ENCODE data around the gene ADPRS. TPM values are rescaled to one million over a fixed set of nuclear protein-coding genes. Genes with fewer than 3 reads are reported as not detected.

ADPRS gene
- total RNA-seq, 4 donors from 2014 or later: 9.2 to 23.7 (median 17.2) TPM

GRCh38 chr1:36062315-36062714, 26.4 kb upstream of the ADPRS start:
- intact Hi-C loops (cut with DNase I; ENCODE audit: low total_unique reads): no loop called here
- H3K4me3 ChIP-seq: no peak overlapping the region
- no peak overlapping the region for H3K27ac ChIP-seq
- H3K9me3 ChIP-seq: no peaks in the 10 kb centered on the region
- no peak for DNase-seq
- no peaks in the 10 kb centered on the region for H3K27me3 ChIP-seq
- no peaks in the 10 kb centered on the region for H3K4me1 ChIP-seq
- TF ChIP-seq, protein P1, sequence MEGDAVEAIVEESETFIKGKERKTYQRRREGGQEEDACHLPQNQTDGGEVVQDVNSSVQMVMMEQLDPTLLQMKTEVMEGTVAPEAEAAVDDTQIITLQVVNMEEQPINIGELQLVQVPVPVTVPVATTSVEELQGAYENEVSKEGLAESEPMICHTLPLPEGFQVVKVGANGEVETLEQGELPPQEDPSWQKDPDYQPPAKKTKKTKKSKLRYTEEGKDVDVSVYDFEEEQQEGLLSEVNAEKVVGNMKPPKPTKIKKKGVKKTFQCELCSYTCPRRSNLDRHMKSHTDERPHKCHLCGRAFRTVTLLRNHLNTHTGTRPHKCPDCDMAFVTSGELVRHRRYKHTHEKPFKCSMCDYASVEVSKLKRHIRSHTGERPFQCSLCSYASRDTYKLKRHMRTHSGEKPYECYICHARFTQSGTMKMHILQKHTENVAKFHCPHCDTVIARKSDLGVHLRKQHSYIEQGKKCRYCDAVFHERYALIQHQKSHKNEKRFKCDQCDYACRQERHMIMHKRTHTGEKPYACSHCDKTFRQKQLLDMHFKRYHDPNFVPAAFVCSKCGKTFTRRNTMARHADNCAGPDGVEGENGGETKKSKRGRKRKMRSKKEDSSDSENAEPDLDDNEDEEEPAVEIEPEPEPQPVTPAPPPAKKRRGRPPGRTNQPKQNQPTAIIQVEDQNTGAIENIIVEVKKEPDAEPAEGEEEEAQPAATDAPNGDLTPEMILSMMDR (IDR thresholded peaks at IDR 0.05): no peak
- no peak for TF ChIP-seq POLR2A (IDR thresholded peaks at IDR 0.05)
- H3K36me3 ChIP-seq: no peaks in the 10 kb centered on the region

DNA sequence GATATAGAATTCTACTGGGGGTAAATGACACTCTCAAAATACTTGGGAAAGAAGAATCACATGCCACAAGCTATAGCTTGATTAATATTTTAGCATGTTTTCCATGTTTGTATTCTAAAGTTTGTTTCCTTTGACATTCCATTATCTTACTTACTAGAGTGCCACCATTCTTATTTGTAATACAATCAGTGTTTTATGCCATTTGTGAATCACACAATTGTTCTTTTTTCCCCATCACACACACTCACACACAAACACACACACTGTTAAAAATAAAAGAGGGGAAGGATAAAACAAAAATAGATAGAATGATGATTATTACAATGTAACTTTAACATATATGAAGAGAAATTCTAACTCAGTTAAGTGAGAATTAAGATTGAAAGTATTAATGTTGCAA, 20.8 kb upstream of the ADPRS start:
- no peak overlapping the region for H3K4me3 ChIP-seq
- H3K27me3 ChIP-seq: no peaks in the 10 kb centered on the region
- intact Hi-C loops (cut with DNase I; ENCODE audit: low total_unique reads): no loop called here
- H3K9me3 ChIP-seq: no peaks in the 10 kb centered on the region
- no peak for DNase-seq
- no peaks in the 10 kb centered on the region for H3K36me3 ChIP-seq
- H3K4me1 ChIP-seq: no peaks in the 10 kb centered on the region
- TF ChIP-seq, protein P1 (IDR thresholded peaks at IDR 0.05): no peak
- TF ChIP-seq POLR2A (IDR thresholded peaks at IDR 0.05): no peak
- H3K27ac ChIP-seq: no peak overlapping the region

GRCh38 chr1:36068866-36069265, 19.8 kb upstream of the ADPRS start:
- Histone ChIP-seq H3K4me3 (no peak overlapping the region), H3K27me3 (no peaks in the 10 kb centered on the region), H3K27ac (no peak overlapping the region), H3K4me1 (no peaks in the 10 kb centered on the region), H3K36me3 (no peaks in the 10 kb centered on the region), H3K9me3 (no peaks in the 10 kb centered on the region)
- no peak for TF ChIP-seq POLR2A (IDR thresholded peaks at IDR 0.05)
- TF ChIP-seq, protein P1 (IDR thresholded peaks at IDR 0.05): no peak
- no peak for DNase-seq
- intact Hi-C loops (cut with DNase I; ENCODE audit: low total_unique reads): no loop called here

- TF ChIP-seq POLR2A (IDR thresholded peaks at IDR 0.05): no peak
- TF ChIP-seq, protein P1 (IDR thresholded peaks at IDR 0.05): no peak
- Histone ChIP-seq H3K27ac (no peak overlapping the region), H3K4me1 (no peaks in the 10 kb centered on the region), H3K9me3 (no peaks in the 10 kb centered on the region), H3K36me3 (no peaks in the 10 kb centered on the region), H3K27me3 (no peaks in the 10 kb centered on the region), H3K4me3 (no peak overlapping the region)
- intact Hi-C loops (cut with DNase I; ENCODE audit: low total_unique reads): no loop called here
- no peak for DNase-seq
Observed at GRCh38 chr1:36070349-36070748, 18.3 kb upstream of the ADPRS start.

DNA sequence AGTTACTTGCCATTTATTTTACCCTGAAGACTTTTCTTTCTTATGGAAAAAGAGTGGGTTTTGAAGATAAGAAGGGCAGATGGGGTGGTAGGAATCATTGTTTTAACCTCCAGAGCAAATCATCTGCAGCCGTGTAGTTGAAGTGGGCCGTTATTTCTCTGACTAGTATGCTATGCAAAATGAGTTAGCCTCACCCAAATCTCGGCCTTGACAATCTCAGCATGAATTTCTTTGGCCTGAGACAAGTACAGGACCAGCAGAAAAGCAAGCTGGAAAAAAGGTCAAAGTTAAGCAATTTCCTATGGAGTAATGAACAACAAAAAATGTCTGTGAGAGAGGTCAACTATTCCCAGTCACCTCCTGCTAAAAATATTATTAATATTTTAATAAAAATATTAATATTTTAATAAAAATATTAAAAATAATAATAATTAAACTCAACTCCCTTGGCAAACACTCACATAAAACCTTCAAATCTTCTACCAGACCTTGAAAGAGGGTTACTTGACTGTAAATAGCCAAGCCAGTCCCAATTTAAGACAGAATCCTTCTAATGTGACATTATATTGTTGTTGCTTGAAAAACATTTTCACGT, 11.6 kb upstream of the ADPRS start:
- intact Hi-C loops (cut with DNase I; ENCODE audit: low total_unique reads): no loop called here
- no peaks in the 10 kb centered on the region for H3K27me3 ChIP-seq
- H3K4me1 ChIP-seq: no peaks in the 10 kb centered on the region
- no peak for DNase-seq
- no peak overlapping the region for H3K4me3 ChIP-seq
- H3K27ac ChIP-seq: no peak overlapping the region
- TF ChIP-seq POLR2A (IDR thresholded peaks at IDR 0.05): no peak
- TF ChIP-seq, protein P1 (IDR thresholded peaks at IDR 0.05): no peak
- H3K36me3 ChIP-seq: no peaks in the 10 kb centered on the region
- H3K9me3 ChIP-seq: no peaks in the 10 kb centered on the region
